Ovary (tissue), 3 donors: ENCODE data around the gene SMIM11.
"Not testable (repeated sequence)": the region's sequence is repeated elsewhere in the genome, so short reads cannot be mapped to it uniquely, and the experiment has no call there.

ENCODE experiments used
- EP300 ChIP-seq: sonication (generic); formaldehyde crosslinking; IDR thresholded peaks from one replicate; pipeline ENCODE4 v1.6.1; 2017; ENCODE audit warnings: antibody characterized with exemption
- POLR2A ChIP-seq: fragments of 450-650 bp; IDR thresholded peaks from one replicate; pipeline ENCODE4 v1.6.1; 2017; ENCODE audit warnings: antibody characterized with exemption, mild to moderate bottlenecking, moderate library complexity
- TF ChIP-seq, protein P1 (sequence below), 3 donors: fragments of 450-650 bp in 2 of 3; fragments of 200-600 bp in 1 of 3; IDR thresholded peaks; one replicate each; pipeline versions ENCODE4 v1.5.1 to v1.8.0; 2016 to 2022; ENCODE audit warnings: antibody characterized with exemption in 3 of 3, mild to moderate bottlenecking in 1 of 3
- donor health status: DM: no; HTN: no; CAD: no.

GRCh38 chr21:34427339-34427738, 52.0 kb downstream of the SMIM11 start:
- TF ChIP-seq, protein P1, sequence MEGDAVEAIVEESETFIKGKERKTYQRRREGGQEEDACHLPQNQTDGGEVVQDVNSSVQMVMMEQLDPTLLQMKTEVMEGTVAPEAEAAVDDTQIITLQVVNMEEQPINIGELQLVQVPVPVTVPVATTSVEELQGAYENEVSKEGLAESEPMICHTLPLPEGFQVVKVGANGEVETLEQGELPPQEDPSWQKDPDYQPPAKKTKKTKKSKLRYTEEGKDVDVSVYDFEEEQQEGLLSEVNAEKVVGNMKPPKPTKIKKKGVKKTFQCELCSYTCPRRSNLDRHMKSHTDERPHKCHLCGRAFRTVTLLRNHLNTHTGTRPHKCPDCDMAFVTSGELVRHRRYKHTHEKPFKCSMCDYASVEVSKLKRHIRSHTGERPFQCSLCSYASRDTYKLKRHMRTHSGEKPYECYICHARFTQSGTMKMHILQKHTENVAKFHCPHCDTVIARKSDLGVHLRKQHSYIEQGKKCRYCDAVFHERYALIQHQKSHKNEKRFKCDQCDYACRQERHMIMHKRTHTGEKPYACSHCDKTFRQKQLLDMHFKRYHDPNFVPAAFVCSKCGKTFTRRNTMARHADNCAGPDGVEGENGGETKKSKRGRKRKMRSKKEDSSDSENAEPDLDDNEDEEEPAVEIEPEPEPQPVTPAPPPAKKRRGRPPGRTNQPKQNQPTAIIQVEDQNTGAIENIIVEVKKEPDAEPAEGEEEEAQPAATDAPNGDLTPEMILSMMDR (IDR thresholded peaks at IDR 0.05), result not testable (repeated sequence)
- TF ChIP-seq EP300, POLR2A: not testable (repeated sequence)
